ENCODE data around the gene CRYBA2. TPM values are rescaled to one million over a fixed set of nuclear protein-coding genes. Genes with fewer than 3 reads are reported as not detected.

Gene CRYBA2
- total RNA-seq, 1 donor from 2014 or later, result not detected

- DNase-seq, result peak; percentile 78
Measured at GRCh38 chr2:218979846-218980734, 13.1 kb downstream of the CRYBA2 start.

GRCh38 chr2:218975060-218975777 is 18.0 kb downstream of the CRYBA2 start:
- peaks cover 7% of the 10 kb centered on the region for H3K4me1 Mint-ChIP-seq
- intact Hi-C loops (cut with micrococcal nuclease), result no loop called here
- DNase-seq (no peak), ATAC-seq (ENCODE audit: low read depth) (no peak)
- ChIA-PET CTCF (interaction anchor here (1.6 kb wide), 1 partner anchor 99 kb away, joined by 4 read pairs; no protein-coding TSS in a partner anchor), POLR2A (interaction anchor here (0.7 kb wide), 1 partner anchor 81 kb away, joined by 3 read pairs; no protein-coding TSS in a partner anchor)
- TF ChIP-seq CTCF (IDR thresholded peaks at IDR 0.05), result no peak
- H3K27me3 Mint-ChIP-seq, result peaks cover 59% of the 10 kb centered on the region
- no peaks in the 10 kb centered on the region for H3K9me3 Mint-ChIP-seq
- no peaks in the 10 kb centered on the region for H3K36me3 Mint-ChIP-seq (ENCODE audit: low read depth)
- H3K27ac Mint-ChIP-seq, result no peak overlapping the region
- no peak overlapping the region for H3K4me3 Mint-ChIP-seq

More at GRCh38 chr2:218979846-218980734, 13.1 kb downstream of the CRYBA2 start:
- Mint-ChIP-seq H3K27ac (no peak overlapping the region), H3K9me3 (no peaks in the 10 kb centered on the region), H3K36me3 (ENCODE audit: low read depth) (no peaks in the 10 kb centered on the region), H3K27me3 (peaks cover 56% of the 10 kb centered on the region), H3K4me3 (peak overlapping the region; percentile 71), H3K4me1 (peaks cover 28% of the 10 kb centered on the region)
- intact Hi-C loops (cut with micrococcal nuclease), result loop anchor here (1.0 to 5.0 kb wide), 6 partner anchors 16 to 175 kb away; no protein-coding TSS in a partner anchor
- TF ChIP-seq CTCF (IDR thresholded peaks at IDR 0.05), result peak; percentile 78
- CTCF ChIA-PET, result interaction anchor here (0.6 to 5.1 kb wide), 27 partner anchors 8 to 374 kb away, joined by 3 to 25 read pairs (median 5); partner anchors contain the start of gene CDK5R2
- POLR2A ChIA-PET, result no interaction called here
- peak; percentile 93 for ATAC-seq (ENCODE audit: low read depth)

DNA sequence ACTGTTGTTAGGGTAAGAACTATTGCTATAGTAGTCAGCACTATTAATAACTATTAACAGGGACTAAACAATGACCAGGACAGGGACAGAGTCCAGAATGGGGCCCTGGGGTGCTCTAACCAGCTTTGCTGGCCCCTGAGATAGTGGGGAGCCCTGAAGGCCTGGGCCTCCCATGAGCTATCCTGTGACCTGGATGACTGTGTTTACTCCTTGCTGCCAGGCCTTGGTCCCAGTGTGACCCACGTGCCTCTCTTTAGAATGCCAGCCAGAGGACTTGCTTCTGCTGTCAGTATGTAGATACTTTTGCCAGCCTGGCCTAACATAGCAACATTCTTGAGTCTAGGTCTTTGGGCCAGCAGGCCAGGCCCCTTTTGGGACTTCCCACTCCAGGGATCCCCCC is 22.3 kb downstream of the CRYBA2 start:
- POLR2A ChIA-PET, result no interaction called here
- peaks cover 4% of the 10 kb centered on the region for H3K9me3 Mint-ChIP-seq
- intact Hi-C loops (cut with micrococcal nuclease), result no loop called here
- peaks cover 56% of the 10 kb centered on the region for H3K27me3 Mint-ChIP-seq
- DNase-seq, result no peak
- no peaks in the 10 kb centered on the region for H3K36me3 Mint-ChIP-seq (ENCODE audit: low read depth)
- CTCF ChIA-PET, result interaction anchor here (2.0 kb wide), 1 partner anchor 9 kb away, joined by 5 read pairs; no protein-coding TSS in a partner anchor
- no peak for TF ChIP-seq CTCF (IDR thresholded peaks at IDR 0.05)
- H3K4me1 Mint-ChIP-seq, result no peaks in the 10 kb centered on the region
- H3K27ac Mint-ChIP-seq, result no peak overlapping the region
- H3K4me3 Mint-ChIP-seq, result no peak overlapping the region
- no peak for ATAC-seq (ENCODE audit: low read depth)

GRCh38 chr2:218964041-218964771 is 29.0 kb downstream of the CRYBA2 start:
- DNase-seq, result no peak
- Mint-ChIP-seq H3K27me3 (peaks cover 57% of the 10 kb centered on the region), H3K4me1 (peaks cover 12% of the 10 kb centered on the region), H3K9me3 (no peaks in the 10 kb centered on the region), H3K4me3 (no peak overlapping the region), H3K27ac (no peak overlapping the region), H3K36me3 (ENCODE audit: low read depth) (no peaks in the 10 kb centered on the region)
- intact Hi-C loops (cut with micrococcal nuclease), result loop anchor here (1.0 to 5.0 kb wide), 2 partner anchors 16 to 343 kb away; partner anchors contain the start of gene PTPRN
- ChIA-PET POLR2A (no interaction called here), CTCF (interaction anchor here (0.6 to 2.4 kb wide), 2 partner anchors 16 to 111 kb away, joined by 3 to 13 read pairs; no protein-coding TSS in a partner anchor)
- TF ChIP-seq CTCF (IDR thresholded peaks at IDR 0.05), result no peak
- ATAC-seq (ENCODE audit: low read depth), result no peak
